GDM1 (cell line): Measurements from ENCODE around the gene TMCC3.
A peak's percentile ranks its signal among the peaks of the same experiment; 100 is the strongest.
"Not testable (repeated sequence)": the region's sequence is repeated elsewhere in the genome, so short reads cannot be mapped to it uniquely, and the experiment has no call there.

Experiments used
- DNase-seq: peaks from one replicate; lab custom pipeline; 2025; lab: John Stamatoyannopoulos, UW

The TMCC3 gene

GRCh38 chr12:94650143-94651056 is at the start of gene TMCC3:
Gene TMCC3 (minus strand): TSS chr12:94650557. CDS start chr12:94650430, 127 bp downstream.
- DNase-seq = no peak

GRCh38 chr12:94699801-94700200 is 49.4 kb upstream of the TMCC3 start:
- DNase-seq = no peak

- DNase-seq = no peak
Observed at GRCh38 chr12:94698578-94698977, 48.2 kb upstream of the TMCC3 start.

GRCh38 chr12:94697631-94698030 is 47.3 kb upstream of the TMCC3 start:
- DNase-seq = no peak

- no peak for DNase-seq
Observed at GRCh38 chr12:94694732-94695131, 44.4 kb upstream of the TMCC3 start.

GRCh38 chr12:94692826-94693225 is 42.5 kb upstream of the TMCC3 start:
- not testable (repeated sequence) for DNase-seq

- DNase-seq = no peak
Observed at GRCh38 chr12:94690198-94690771, 39.9 kb upstream of the TMCC3 start.

GRCh38 chr12:94689646-94690036 is 39.3 kb upstream of the TMCC3 start:
- DNase-seq = no peak

- no peak for DNase-seq
Observed at GRCh38 chr12:94689002-94689645, 38.8 kb upstream of the TMCC3 start.

GRCh38 chr12:94687891-94688290 is 37.5 kb upstream of the TMCC3 start:
- DNase-seq = no peak

- DNase-seq = no peak
Observed at GRCh38 chr12:94686834-94687628, 36.7 kb upstream of the TMCC3 start.

- no peak for DNase-seq
Observed at GRCh38 chr12:94684416-94685142, 34.2 kb upstream of the TMCC3 start.

- DNase-seq = no peak
Observed at GRCh38 chr12:94679554-94680195, 29.3 kb upstream of the TMCC3 start.

- DNase-seq = no peak
Observed at GRCh38 chr12:94678849-94679248, 28.5 kb upstream of the TMCC3 start.

- no peak for DNase-seq
Observed at GRCh38 chr12:94678379-94678778, 28.0 kb upstream of the TMCC3 start.

GRCh38 chr12:94677778-94678177 is 27.4 kb upstream of the TMCC3 start:
- no peak for DNase-seq

GRCh38 chr12:94676922-94677321 is 26.6 kb upstream of the TMCC3 start:
- DNase-seq = no peak

- DNase-seq = peak; percentile 78
Observed at GRCh38 chr12:94676031-94676641, 25.8 kb upstream of the TMCC3 start.

GRCh38 chr12:94674835-94675234 is 24.5 kb upstream of the TMCC3 start:
- DNase-seq = peak; percentile 9

GRCh38 chr12:94674051-94674451 is 23.7 kb upstream of the TMCC3 start:
- no peak for DNase-seq
